Neural progenitor cell (in vitro differentiated cells): ENCODE measurements around the gene CRLF2. TPM values are rescaled to one million over a fixed set of nuclear protein-coding genes. Genes with fewer than 3 reads are reported as not detected.
"Not testable (repeated sequence)": the region's sequence is repeated elsewhere in the genome, so short reads cannot be mapped to it uniquely, and the experiment has no call there.

Experiments
- DNase-seq: peaks from one replicate; pipeline ENCODE4 v3.0.0-alpha.2; 2016; ENCODE audit warnings: low spot score
- H2AFZ ChIP-seq: fragments of 200-600 bp; sonication (generic); replicated peaks from 2 replicates; pipeline ENCODE4 v1.6.1; 2016; ENCODE audit warnings: antibody characterized with exemption
- H3F3A ChIP-seq: fragments of 200-600 bp; sonication (generic); 2 replicates; pipeline ENCODE4 v1.6.1; 2016; ENCODE audit warnings: antibody characterized with exemption, low read depth
- H3K27ac ChIP-seq: fragments of 200-600 bp; sonication (generic); 2 replicates; pipeline ENCODE4 v1.5.1; 2016; ENCODE audit warnings: mild to moderate bottlenecking
- H3K27me3 ChIP-seq: fragments of 200-600 bp; sonication (generic); 2 replicates; pipeline ENCODE4 v1.6.1; 2016; ENCODE audit warnings: mild to moderate bottlenecking, moderate library complexity
- H3K36me3 ChIP-seq: fragments of 200-600 bp; sonication (generic); 2 replicates; pipeline ENCODE4 v1.5.1; 2016
- H3K4me1 ChIP-seq: fragments of 200-600 bp; sonication (generic); 2 replicates; pipeline ENCODE4 v1.6.1; 2016; ENCODE audit warnings: mixed run types
- H3K4me2 ChIP-seq: fragments of 200-600 bp; sonication (generic); 2 replicates; pipeline ENCODE4 v1.6.1; 2016
- H3K4me3 ChIP-seq: fragments of 200-600 bp; sonication (generic); 2 replicates; pipeline ENCODE4 v1.5.1; 2016
- H3K79me2 ChIP-seq: fragments of 200-600 bp; sonication (generic); 2 replicates; pipeline ENCODE4 v1.6.1; 2016; ENCODE audit warnings: low read depth
- H3K9ac ChIP-seq: fragments of 200-600 bp; sonication (generic); 2 replicates; pipeline ENCODE4 v1.6.1; 2016
- H3K9me3 ChIP-seq: fragments of 200-600 bp; sonication (generic); 2 replicates; pipeline ENCODE4 v1.5.1; 2016; ENCODE audit warnings: low read depth
- H4K20me1 ChIP-seq: fragments of 200-600 bp; sonication (generic); 2 replicates; pipeline ENCODE4 v1.6.1; 2016; ENCODE audit warnings: low read depth
- H3K27ac Mint-ChIP-seq: 3 replicates; pipeline ENCODE4 v1.8.0; 2021; ENCODE audit warnings: mixed read lengths
- H3K27me3 Mint-ChIP-seq: 2 replicates; pipeline ENCODE4 v1.8.0; 2022; ENCODE audit warnings: low read depth, mild to moderate bottlenecking, inconsistent platforms, moderate library complexity, mixed read lengths; ENCODE audit not compliant: insufficient read depth
- H3K36me3 Mint-ChIP-seq: 3 replicates; pipeline ENCODE4 v1.8.0; 2021; ENCODE audit warnings: mixed read lengths
- H3K4me1 Mint-ChIP-seq: 3 replicates; pipeline ENCODE4 v1.8.0; 2021; ENCODE audit warnings: mixed read lengths
- H3K4me3 Mint-ChIP-seq: 3 replicates; pipeline ENCODE4 v1.8.0; 2021; ENCODE audit warnings: mild to moderate bottlenecking, moderate library complexity, mixed read lengths
- H3K9me3 Mint-ChIP-seq: 3 replicates; pipeline ENCODE4 v1.8.0; 2020; ENCODE audit warnings: mixed read lengths
- EZH2 ChIP-seq: fragments of 200-600 bp; sonication (generic); IDR thresholded peaks from 2 replicates; pipeline ENCODE4 v1.6.1; 2017; ENCODE audit warnings: antibody characterized with exemption, mild to moderate bottlenecking, moderate library complexity
- EZH2phosphoT487 ChIP-seq: fragments of 200-600 bp; sonication (generic); IDR thresholded peaks from 2 replicates; pipeline ENCODE4 v1.6.1; 2017; ENCODE audit warnings: antibody characterized with exemption
- total RNA-seq: library from RNA; depleted of rRNA; stranded (reverse); fragments of >200 nt; gene quantifications from 2 replicates; pipeline ENCODE4 v1.2.3, GENCODE V29; 2015; ENCODE audit warnings: low replicate concordance
- TF ChIP-seq, protein P1 (sequence below): fragments of 200-600 bp; sonication (generic); IDR thresholded peaks from 2 replicates; pipeline ENCODE4 v1.5.1; 2017; ENCODE audit warnings: antibody characterized with exemption, mild to moderate bottlenecking

Gene CRLF2, protein sequence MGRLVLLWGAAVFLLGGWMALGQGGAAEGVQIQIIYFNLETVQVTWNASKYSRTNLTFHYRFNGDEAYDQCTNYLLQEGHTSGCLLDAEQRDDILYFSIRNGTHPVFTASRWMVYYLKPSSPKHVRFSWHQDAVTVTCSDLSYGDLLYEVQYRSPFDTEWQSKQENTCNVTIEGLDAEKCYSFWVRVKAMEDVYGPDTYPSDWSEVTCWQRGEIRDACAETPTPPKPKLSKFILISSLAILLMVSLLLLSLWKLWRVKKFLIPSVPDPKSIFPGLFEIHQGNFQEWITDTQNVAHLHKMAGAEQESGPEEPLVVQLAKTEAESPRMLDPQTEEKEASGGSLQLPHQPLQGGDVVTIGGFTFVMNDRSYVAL
- not detected in 2 replicates for total RNA-seq

DNA sequence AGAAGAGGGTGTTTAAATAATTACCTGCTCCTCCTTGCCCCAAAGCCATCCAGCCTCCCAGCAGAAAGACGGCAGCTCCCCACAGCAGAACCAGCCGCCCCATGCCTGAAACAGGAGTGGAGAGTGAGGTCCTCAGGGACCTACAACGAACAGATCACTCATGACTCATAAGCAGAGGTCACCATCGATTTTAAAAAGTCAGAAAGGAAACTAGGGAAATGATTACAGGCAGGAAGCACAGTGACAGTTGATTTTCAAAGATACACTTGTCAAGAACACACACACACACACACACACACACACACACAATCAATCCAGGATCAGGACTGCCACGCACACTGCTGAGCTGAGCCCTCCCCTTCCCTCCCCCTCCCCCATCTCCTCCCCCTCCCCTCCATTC is at the start of gene CRLF2:
Gene CRLF2 (minus strand): TSS at position 118 of the 400 bp plus-strand sequence. CDS start 15 bp downstream, at position 103.
- Histone ChIP-seq H3K36me3 (no peaks in the 10 kb centered on the region), H3K9me3 (no peaks in the 10 kb centered on the region), H3K9ac (no peak within 1 kb of the TSS), H3K4me3 (no peak within 1 kb of the TSS), H2AFZ (no peak within 1 kb of the TSS), H3K27ac (no peak within 1 kb of the TSS), H4K20me1 (no peaks in the 10 kb centered on the region), H3F3A (peaks cover 8% of the 10 kb centered on the region), H3K27me3 (no peaks in the 10 kb centered on the region), H3K4me1 (peaks cover 4% of the 10 kb centered on the region), H3K79me2 (no peaks in the 10 kb centered on the region), H3K4me2 (no peak within 1 kb of the TSS)
- Mint-ChIP-seq H3K27me3 (no peaks in the 10 kb centered on the region), H3K27ac (no peak within 1 kb of the TSS), H3K4me1 (peaks cover 14% of the 10 kb centered on the region), H3K4me3 (peak within 1 kb of the TSS; percentile 51), H3K9me3 (peaks cover 4% of the 10 kb centered on the region), H3K36me3 (no peaks in the 10 kb centered on the region)
- DNase-seq = no peak
- TF ChIP-seq EZH2phosphoT487 (no peak), EZH2 (no peak)
- TF ChIP-seq, protein P1, sequence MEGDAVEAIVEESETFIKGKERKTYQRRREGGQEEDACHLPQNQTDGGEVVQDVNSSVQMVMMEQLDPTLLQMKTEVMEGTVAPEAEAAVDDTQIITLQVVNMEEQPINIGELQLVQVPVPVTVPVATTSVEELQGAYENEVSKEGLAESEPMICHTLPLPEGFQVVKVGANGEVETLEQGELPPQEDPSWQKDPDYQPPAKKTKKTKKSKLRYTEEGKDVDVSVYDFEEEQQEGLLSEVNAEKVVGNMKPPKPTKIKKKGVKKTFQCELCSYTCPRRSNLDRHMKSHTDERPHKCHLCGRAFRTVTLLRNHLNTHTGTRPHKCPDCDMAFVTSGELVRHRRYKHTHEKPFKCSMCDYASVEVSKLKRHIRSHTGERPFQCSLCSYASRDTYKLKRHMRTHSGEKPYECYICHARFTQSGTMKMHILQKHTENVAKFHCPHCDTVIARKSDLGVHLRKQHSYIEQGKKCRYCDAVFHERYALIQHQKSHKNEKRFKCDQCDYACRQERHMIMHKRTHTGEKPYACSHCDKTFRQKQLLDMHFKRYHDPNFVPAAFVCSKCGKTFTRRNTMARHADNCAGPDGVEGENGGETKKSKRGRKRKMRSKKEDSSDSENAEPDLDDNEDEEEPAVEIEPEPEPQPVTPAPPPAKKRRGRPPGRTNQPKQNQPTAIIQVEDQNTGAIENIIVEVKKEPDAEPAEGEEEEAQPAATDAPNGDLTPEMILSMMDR = no peak

GRCh38 chrX:1261771-1262170 is 49.3 kb upstream of the CRLF2 start:
- H3K4me2 ChIP-seq, H3K27me3 Mint-ChIP-seq, H3K79me2 ChIP-seq, H3K9me3 Mint-ChIP-seq, H4K20me1 ChIP-seq, H3K4me3 Mint-ChIP-seq, H3K27me3 ChIP-seq, H3K36me3 ChIP-seq, H3K27ac Mint-ChIP-seq, H3K9me3 ChIP-seq, DNase-seq, H3K4me1 ChIP-seq, H3K4me1 Mint-ChIP-seq, H3K4me3 ChIP-seq, H3K9ac ChIP-seq, H2AFZ ChIP-seq: not testable (repeated sequence)
- H3K36me3 Mint-ChIP-seq = peaks cover 10% of the 10 kb centered on the region
- H3F3A ChIP-seq = peaks cover 33% of the 10 kb centered on the region
- H3K27ac ChIP-seq = peak overlapping the region; percentile 37

DNA sequence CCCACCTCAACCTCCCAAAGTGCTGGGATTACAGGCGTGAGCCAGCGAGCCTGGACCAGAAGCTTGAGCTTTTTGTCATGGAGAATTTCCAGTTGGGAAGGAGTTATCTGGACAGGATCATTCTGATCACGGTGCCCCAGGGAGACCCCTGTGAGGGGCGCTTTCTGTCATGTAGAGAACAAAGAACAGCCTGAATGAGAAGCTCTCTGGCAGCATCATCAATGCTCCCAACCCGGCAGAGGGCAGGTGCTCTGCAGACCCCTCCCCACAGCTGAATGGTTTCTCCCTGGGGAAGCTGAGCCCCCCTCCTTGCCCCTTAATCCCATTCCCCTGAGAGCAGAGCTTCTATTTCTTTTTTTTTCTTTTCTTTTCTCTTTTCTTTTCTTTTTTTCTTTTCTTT is 48.8 kb upstream of the CRLF2 start:
- H4K20me1 ChIP-seq = no peaks in the 10 kb centered on the region
- H3K27me3 ChIP-seq = no peaks in the 10 kb centered on the region
- H3K27me3 Mint-ChIP-seq = peaks cover 4% of the 10 kb centered on the region
- peaks cover 7% of the 10 kb centered on the region for H3K4me1 Mint-ChIP-seq
- no peak overlapping the region for H3K4me3 ChIP-seq
- H3F3A ChIP-seq = peaks cover 30% of the 10 kb centered on the region
- no peak overlapping the region for H3K4me3 Mint-ChIP-seq
- H3K27ac Mint-ChIP-seq = no peak overlapping the region
- H3K36me3 Mint-ChIP-seq = peaks cover 8% of the 10 kb centered on the region
- no peak overlapping the region for H3K9ac ChIP-seq
- H3K27ac ChIP-seq = peak overlapping the region; percentile 36
- H2AFZ ChIP-seq = no peak overlapping the region
- no peak overlapping the region for H3K4me2 ChIP-seq
- peak; percentile 86 for DNase-seq
- H3K79me2 ChIP-seq = no peaks in the 10 kb centered on the region
- no peaks in the 10 kb centered on the region for H3K9me3 ChIP-seq
- peaks cover 3% of the 10 kb centered on the region for H3K9me3 Mint-ChIP-seq
- no peaks in the 10 kb centered on the region for H3K36me3 ChIP-seq
- peaks cover 5% of the 10 kb centered on the region for H3K4me1 ChIP-seq
- TF ChIP-seq EZH2 (no peak), EZH2phosphoT487 (no peak)
- TF ChIP-seq, protein P1 = no peak

- H3K4me3 ChIP-seq = no peak overlapping the region
- no peak overlapping the region for H3K9ac ChIP-seq
- H3K27me3 Mint-ChIP-seq = peaks cover 4% of the 10 kb centered on the region
- no peaks in the 10 kb centered on the region for H3K36me3 ChIP-seq
- TF ChIP-seq EZH2phosphoT487 (no peak), EZH2 (no peak)
- TF ChIP-seq, protein P1 = no peak
- peaks cover 18% of the 10 kb centered on the region for H3K36me3 Mint-ChIP-seq
- H3K4me1 ChIP-seq = peaks cover 15% of the 10 kb centered on the region
- H3K4me2 ChIP-seq = no peak overlapping the region
- no peak overlapping the region for H3K27ac ChIP-seq
- H2AFZ ChIP-seq = no peak overlapping the region
- DNase-seq = no peak
- H3K9me3 ChIP-seq = no peaks in the 10 kb centered on the region
- H3K27ac Mint-ChIP-seq = no peak overlapping the region
- H3K27me3 ChIP-seq = no peaks in the 10 kb centered on the region
- H3K9me3 Mint-ChIP-seq = peaks cover 38% of the 10 kb centered on the region
- peaks cover 8% of the 10 kb centered on the region for H3K79me2 ChIP-seq
- peaks cover 30% of the 10 kb centered on the region for H3F3A ChIP-seq
- H4K20me1 ChIP-seq = no peaks in the 10 kb centered on the region
- no peak overlapping the region for H3K4me3 Mint-ChIP-seq
- peaks cover 10% of the 10 kb centered on the region for H3K4me1 Mint-ChIP-seq
Observed at GRCh38 chrX:1252861-1253260, 40.4 kb upstream of the CRLF2 start.
